Gastrocnemius medialis (tissue), 4 donors: ENCODE data around the gene RORC. TPM values are rescaled to one million over a fixed set of nuclear protein-coding genes. Genes with fewer than 3 reads are reported as not detected.
A peak's percentile ranks its signal among the peaks of the same experiment; 100 is the strongest.

Experiments used
- ATAC-seq, 2 donors: fragments of 150-250 bp; one replicate each; pipeline ENCODE4 v1.9.1; 2016
- DNase-seq, 2 donors: peaks; one replicate each; pipeline ENCODE4 v3.0.0-alpha.2; 2019
- H3K27ac ChIP-seq, 4 donors: fragments of 200-600 bp; sonication (generic); 1 replicate in 1 of 4; 2 replicates in 3 of 4; pipeline ENCODE4 v1.5.1; 2016 to 2018; ENCODE audit warnings: mild to moderate bottlenecking in 2 of 4, moderate library complexity in 1 of 4
- H3K27me3 ChIP-seq, 3 donors: fragments of 200-600 bp; sonication (generic) in 2 of 3; 1 replicate in 1 of 3; 2 replicates in 2 of 3; pipeline versions ENCODE4 v1.5.1 to v1.6.0; 2016 to 2019; ENCODE audit warnings: mild to moderate bottlenecking in 1 of 3, moderate library complexity in 1 of 3
- H3K36me3 ChIP-seq, 2 donors: fragments of 200-600 bp; sonication (generic) in 1 of 2; one replicate each; pipeline ENCODE4 v1.5.1; 2017 to 2018
- H3K4me1 ChIP-seq, 2 donors: fragments of 200-600 bp; sonication (generic) in 1 of 2; one replicate each; pipeline ENCODE4 v1.5.1; 2016 to 2017; ENCODE audit warnings: mild to moderate bottlenecking in 2 of 2
- H3K4me3 ChIP-seq, 4 donors: fragments of 200-600 bp; sonication (generic) in 3 of 4; 1 replicate in 1 of 4; 2 replicates in 3 of 4; pipeline ENCODE4 v1.5.1; 2016 to 2019; ENCODE audit warnings: mild to moderate bottlenecking in 2 of 4
- H3K9me3 ChIP-seq, 3 donors: fragments of 200-600 bp; sonication (generic) in 2 of 3; 1 replicate in 1 of 3; 2 replicates in 2 of 3; pipeline ENCODE4 v1.5.1; 2016 to 2019
- CTCF ChIP-seq, 5 experiments: fragments of 450-650 bp in 3 of 5; fragments of 200-600 bp in 2 of 5; sonication (generic) in 2 of 5; IDR thresholded peaks in 4 of 5; conservative IDR thresholded peaks in 1 of 5; 1 replicate in 4 of 5; 2 replicates in 1 of 5; pipeline ENCODE4 v1.5.1; 2016 to 2019; ENCODE audit warnings: antibody characterized with exemption in 5 of 5, mild to moderate bottlenecking in 3 of 5, moderate library complexity in 3 of 5
- POLR2A ChIP-seq, 2 donors: fragments of 450-650 bp; IDR thresholded peaks; one replicate each; pipeline ENCODE4 v1.6.1; 2017; ENCODE audit warnings: antibody characterized with exemption in 2 of 2, mild to moderate bottlenecking in 2 of 2, moderate library complexity in 2 of 2
- in situ Hi-C, 4 donors: fragments of 200-750 bp; cut with MboI; loops; one replicate each; pipeline versions ENCODE4 v1.15.0 to v1.8.0; 2017; ENCODE audit warnings: low sequenced_read_pairs in 4 of 4
- intact Hi-C: fragments of 100-400 bp; cut with DNase I; formaldehyde crosslinking; loops from one replicate; pipeline ENCODE4 v1.15.1; 2023; ENCODE audit warnings: low total_unique reads
- total RNA-seq, 4 donors: library from RNA; depleted of rRNA; stranded (reverse); fragments of >200 nt; gene quantifications; one replicate each; pipeline versions ENCODE4 v1.1.0 to v1.2.3, GENCODE V29; 2016

RORC gene
- total RNA-seq, 4 donors from 2014 or later = 61.3 to 251 (median 163) TPM

DNA sequence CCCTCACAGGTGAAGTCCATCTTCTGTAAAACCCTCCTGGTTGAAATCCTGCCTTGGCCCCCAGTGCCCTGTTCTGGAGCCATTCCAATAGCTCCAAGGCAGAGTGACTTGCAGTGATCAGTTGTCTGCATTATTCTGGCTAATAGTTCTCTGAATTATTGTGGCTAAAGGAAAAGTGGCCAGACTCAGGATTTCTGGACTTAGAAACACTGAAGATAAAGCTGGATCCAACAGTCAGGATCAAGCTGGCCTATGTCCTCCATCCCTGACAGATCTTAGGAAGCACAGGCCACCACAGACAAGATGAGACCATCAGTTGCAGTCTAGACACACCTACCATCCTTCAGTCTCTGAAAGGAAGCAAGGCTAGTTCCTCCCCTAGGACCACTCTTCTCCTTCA is 8.8 kb upstream of the RORC start:
- in situ Hi-C loops (loop anchor here in 3 of 4 donors (10.0 to 25.0 kb wide), 3 partner anchors 76 to 253 kb away; partner anchors contain the start of genes MRPL9 (in 1 of the 3) and SNX27 (in 1 of the 3)), intact Hi-C loops (no loop called here)
- no peak overlapping the region for H3K4me3 ChIP-seq
- no peaks in the 10 kb centered on the region for H3K9me3 ChIP-seq
- TF ChIP-seq CTCF (IDR thresholded peaks at IDR 0.05 in 4 of 5, conservative IDR thresholded peaks at IDR 0.05 in 1 of 5) (no peak), POLR2A (IDR thresholded peaks at IDR 0.05) (no peak)
- no peak for ATAC-seq
- H3K4me1 ChIP-seq = peaks cover 7 to 10% of the 10 kb centered on the region in 2 donors
- no peak for DNase-seq
- H3K36me3 ChIP-seq = no peaks in the 10 kb centered on the region
- H3K27ac ChIP-seq = no peak overlapping the region
- peaks cover 21 to 30% (median 26%) of the 10 kb centered on the region in 3 donors for H3K27me3 ChIP-seq

DNA sequence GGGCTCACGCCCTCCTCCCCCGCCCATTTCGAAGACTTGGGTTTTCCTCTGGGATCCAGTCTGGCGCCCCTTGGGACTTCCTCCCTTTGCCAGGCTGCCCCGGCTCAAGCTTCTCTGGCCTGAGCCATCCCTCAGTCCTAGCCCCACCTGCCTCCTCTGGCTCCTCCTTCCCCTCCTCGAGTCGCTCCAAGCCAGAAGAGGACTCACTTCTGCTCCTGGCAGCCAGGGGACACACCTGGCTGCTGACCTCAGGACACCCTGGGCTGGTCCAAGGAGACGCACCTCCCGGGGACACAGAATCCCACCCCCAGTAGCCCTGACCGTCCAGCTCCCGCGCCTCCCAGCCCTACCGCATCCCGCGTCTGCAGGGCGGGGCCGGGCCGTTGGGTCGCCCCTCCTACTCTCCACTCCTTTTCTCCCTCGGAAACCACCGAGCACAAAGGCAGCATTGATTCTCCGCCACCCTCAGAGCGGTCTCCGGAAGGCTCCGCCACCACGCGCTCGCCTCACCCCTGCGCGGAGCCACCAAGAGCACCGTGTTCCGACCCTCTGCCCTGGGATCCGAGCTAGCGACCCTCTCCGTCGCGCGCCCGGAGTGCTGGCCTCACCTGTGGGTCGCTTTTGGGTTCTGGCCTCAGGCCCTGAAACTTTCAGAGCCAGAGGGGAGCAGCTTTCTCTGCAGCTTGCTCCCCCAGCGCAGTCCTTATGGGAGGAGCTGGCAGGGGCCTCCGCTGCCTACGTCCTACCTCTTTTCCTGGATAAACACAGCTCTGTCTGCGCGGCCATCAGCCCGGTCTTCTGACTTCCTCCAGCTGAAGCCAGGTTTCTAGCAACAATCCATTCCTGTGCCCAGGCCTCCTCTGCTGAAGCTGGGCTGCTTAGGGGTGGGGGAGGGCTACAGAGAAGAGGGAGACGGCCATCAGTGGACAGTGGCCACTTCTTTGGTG is 8.1 kb upstream of the RORC start, which contains the start of gene C2CD4D:
TSS of gene C2CD4D (minus strand) at position 364 of the 947 bp plus-strand sequence. CDS start 831 bp downstream, outside the sequence.
- H3K9me3 ChIP-seq = no peaks in the 10 kb centered on the region
- no peaks in the 10 kb centered on the region for H3K36me3 ChIP-seq
- DNase-seq = peak in 1 of 2 donors; percentile 6
- ATAC-seq = no peak
- H3K27me3 ChIP-seq = peaks cover 21 to 30% (median 26%) of the 10 kb centered on the region in 3 donors
- intact Hi-C loops (loop anchor here (5.0 to 10.0 kb wide), 2 partner anchors 117 to 1795 kb away; partner anchors contain the start of genes CHTOP and RIIAD1), in situ Hi-C loops (loop anchor here (10.0 to 25.0 kb wide), 4 partner anchors 75 to 252 kb away; partner anchors contain the start of genes MRPL9 (in 1 of the 4) and SNX27 (in 1 of the 4))
- TF ChIP-seq CTCF (IDR thresholded peaks at IDR 0.05 in 4 of 5, conservative IDR thresholded peaks at IDR 0.05 in 1 of 5) (no peak), POLR2A (IDR thresholded peaks at IDR 0.05) (no peak)
- no peak within 1 kb of the TSS for H3K27ac ChIP-seq
- peaks cover 7 to 10% of the 10 kb centered on the region in 2 donors for H3K4me1 ChIP-seq
- H3K4me3 ChIP-seq = peak within 1 kb of the TSS in 3 of 4 donors; percentile 43 to 56 (median 43)

DNA sequence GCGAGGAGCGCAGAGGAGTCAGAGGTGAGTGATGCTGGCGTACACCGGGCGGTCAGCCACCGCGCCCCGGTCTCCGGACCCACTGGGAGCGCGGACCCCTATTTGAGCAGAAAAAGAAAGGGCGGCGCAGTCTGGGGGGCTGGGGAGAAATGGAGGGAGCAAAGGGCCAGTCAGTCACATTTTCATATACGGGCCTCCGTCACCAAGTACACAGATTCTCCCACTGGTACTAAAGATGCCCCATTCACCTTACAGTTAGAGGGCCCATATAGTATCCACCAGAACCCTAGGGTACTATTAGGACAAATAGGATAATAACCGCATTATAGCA is 7.4 kb upstream of the RORC start:
- in situ Hi-C loops = loop anchor here (10.0 to 25.0 kb wide), 3 partner anchors 227 to 252 kb away; partner anchors contain the start of gene SNX27 (in 1 of the 4)
- ATAC-seq = no peak
- H3K27ac ChIP-seq = no peak overlapping the region
- peak overlapping the region in 3 of 4 donors; percentile 43 to 56 (median 43) for H3K4me3 ChIP-seq
- intact Hi-C loops = loop anchor here (5.0 to 10.0 kb wide), 2 partner anchors 117 to 1796 kb away; partner anchors contain the start of genes CHTOP and RIIAD1
- no peak for DNase-seq
- TF ChIP-seq CTCF (IDR thresholded peaks at IDR 0.05 in 4 of 5, conservative IDR thresholded peaks at IDR 0.05 in 1 of 5) (no peak), POLR2A (IDR thresholded peaks at IDR 0.05) (no peak)
- H3K4me1 ChIP-seq = peaks cover 7 to 10% of the 10 kb centered on the region in 2 donors
- H3K36me3 ChIP-seq = no peaks in the 10 kb centered on the region
- peaks cover 21 to 30% (median 26%) of the 10 kb centered on the region in 3 donors for H3K27me3 ChIP-seq
- H3K9me3 ChIP-seq = no peaks in the 10 kb centered on the region

- ATAC-seq = no peak
- in situ Hi-C loops = loop anchor here (10.0 to 25.0 kb wide), 3 partner anchors 226 to 251 kb away; partner anchors contain the start of gene SNX27 (in 1 of the 4)
Measured at GRCh38 chr1:151838222-151839081, 6.8 kb upstream of the RORC start.

More at GRCh38 chr1:151838222-151839081, 6.8 kb upstream of the RORC start:
- Histone ChIP-seq H3K27me3 (peaks cover 21 to 30% (median 26%) of the 10 kb centered on the region in 3 donors), H3K4me3 (peak overlapping the region; percentile 15 to 56 (median 43)), H3K36me3 (no peaks in the 10 kb centered on the region), H3K4me1 (peaks cover 12 to 13% of the 10 kb centered on the region in 2 donors), H3K9me3 (no peaks in the 10 kb centered on the region), H3K27ac (no peak overlapping the region)
- no peak for DNase-seq
- intact Hi-C loops = loop anchor here (5.0 to 10.0 kb wide), 2 partner anchors 116 to 1796 kb away; partner anchors contain the start of genes CHTOP and RIIAD1
- TF ChIP-seq CTCF (IDR thresholded peaks at IDR 0.05 in 4 of 5, conservative IDR thresholded peaks at IDR 0.05 in 1 of 5) = no peak
- TF ChIP-seq POLR2A (IDR thresholded peaks at IDR 0.05) = no peak
